ENCODE results near the gene KCP.

The KCP gene

GRCh38 chr7:128846781-128847444, 63.6 kb downstream of the KCP start:
- no peak overlapping the region for H3K9ac ChIP-seq (ENCODE audit: low read length)
- no peaks in the 10 kb centered on the region for H3K79me2 ChIP-seq (ENCODE audit: low read length)
- no peak overlapping the region for H2AFZ ChIP-seq (ENCODE audit: low read depth, low read length)
- H3K4me3 ChIP-seq (ENCODE audit: low read length), result no peak overlapping the region
- TF ChIP-seq EZH2phosphoT487 (IDR thresholded peaks at IDR 0.05; ENCODE audit: low read depth), result no peak
- no peak for TF ChIP-seq CTCF (IDR thresholded peaks at IDR 0.05; ENCODE audit: low read depth, low read length)
- no peaks in the 10 kb centered on the region for H3K9me3 ChIP-seq (ENCODE audit: insufficient read depth, low read length)
- no peaks in the 10 kb centered on the region for H4K20me1 ChIP-seq (ENCODE audit: insufficient read depth, low read length)
- no peak overlapping the region for H3K27ac ChIP-seq (ENCODE audit: low read length)
- H3K4me2 ChIP-seq (ENCODE audit: low read length), result no peak overlapping the region
- peaks cover under 1% of the 10 kb centered on the region; the same call in 1 of the 2 replicates for H3K4me1 ChIP-seq (ENCODE audit: low read length)
- no peaks in the 10 kb centered on the region for H3K36me3 ChIP-seq (replicated peaks; ENCODE audit: low read depth, low read length)
- H3K27me3 ChIP-seq (ENCODE audit: low read depth, low read length), result no peaks in the 10 kb centered on the region

- H3K9me3 ChIP-seq (ENCODE audit: insufficient read depth, low read length), result no peaks in the 10 kb centered on the region
- no peaks in the 10 kb centered on the region for H4K20me1 ChIP-seq (ENCODE audit: insufficient read depth, low read length)
- H3K9ac ChIP-seq (ENCODE audit: low read length), result no peak overlapping the region
- H3K27me3 ChIP-seq (ENCODE audit: low read depth, low read length), result no peaks in the 10 kb centered on the region
- no peaks in the 10 kb centered on the region for H3K36me3 ChIP-seq (replicated peaks; ENCODE audit: low read depth, low read length)
- H2AFZ ChIP-seq (ENCODE audit: low read depth, low read length), result no peak overlapping the region
- H3K27ac ChIP-seq (ENCODE audit: low read length), result no peak overlapping the region
- no peaks in the 10 kb centered on the region for H3K79me2 ChIP-seq (ENCODE audit: low read length)
- H3K4me2 ChIP-seq (ENCODE audit: low read length), result no peak overlapping the region
- peaks cover 3% of the 10 kb centered on the region; the same call in 1 of the 2 replicates for H3K4me1 ChIP-seq (ENCODE audit: low read length)
- H3K4me3 ChIP-seq (ENCODE audit: low read length), result no peak overlapping the region
- TF ChIP-seq EZH2phosphoT487 (IDR thresholded peaks at IDR 0.05; ENCODE audit: low read depth) (no peak), CTCF (IDR thresholded peaks at IDR 0.05; ENCODE audit: low read depth, low read length) (no peak)
Observed at GRCh38 chr7:128845987-128846386, 64.5 kb downstream of the KCP start.

- H3K9me3 ChIP-seq (ENCODE audit: insufficient read depth, low read length), result no peaks in the 10 kb centered on the region
- no peak overlapping the region for H3K4me2 ChIP-seq (ENCODE audit: low read length)
- no peaks in the 10 kb centered on the region for H3K27me3 ChIP-seq (ENCODE audit: low read depth, low read length)
- no peak overlapping the region for H2AFZ ChIP-seq (ENCODE audit: low read depth, low read length)
- no peaks in the 10 kb centered on the region for H3K36me3 ChIP-seq (replicated peaks; ENCODE audit: low read depth, low read length)
- peaks cover 3% of the 10 kb centered on the region; the same call in 1 of the 2 replicates for H3K4me1 ChIP-seq (ENCODE audit: low read length)
- H4K20me1 ChIP-seq (ENCODE audit: insufficient read depth, low read length), result no peaks in the 10 kb centered on the region
- no peak overlapping the region for H3K27ac ChIP-seq (ENCODE audit: low read length)
- H3K79me2 ChIP-seq (ENCODE audit: low read length), result no peaks in the 10 kb centered on the region
- no peak for TF ChIP-seq EZH2phosphoT487 (IDR thresholded peaks at IDR 0.05; ENCODE audit: low read depth)
- TF ChIP-seq CTCF (IDR thresholded peaks at IDR 0.05; ENCODE audit: low read depth, low read length), result no peak
- no peak overlapping the region for H3K4me3 ChIP-seq (ENCODE audit: low read length)
- H3K9ac ChIP-seq (ENCODE audit: low read length), result no peak overlapping the region
Observed at GRCh38 chr7:128845475-128845874, 65.0 kb downstream of the KCP start.

GRCh38 chr7:128844777-128845311, 65.7 kb downstream of the KCP start:
- no peak overlapping the region for H3K4me3 ChIP-seq (ENCODE audit: low read length)
- H3K9ac ChIP-seq (ENCODE audit: low read length), result no peak overlapping the region
- no peak overlapping the region for H3K27ac ChIP-seq (ENCODE audit: low read length)
- peaks cover 3% of the 10 kb centered on the region; the same call in 1 of the 2 replicates for H3K4me1 ChIP-seq (ENCODE audit: low read length)
- no peaks in the 10 kb centered on the region for H3K27me3 ChIP-seq (ENCODE audit: low read depth, low read length)
- no peak for TF ChIP-seq CTCF (IDR thresholded peaks at IDR 0.05; ENCODE audit: low read depth, low read length)
- no peak for TF ChIP-seq EZH2phosphoT487 (IDR thresholded peaks at IDR 0.05; ENCODE audit: low read depth)
- no peaks in the 10 kb centered on the region for H3K9me3 ChIP-seq (ENCODE audit: insufficient read depth, low read length)
- no peaks in the 10 kb centered on the region for H4K20me1 ChIP-seq (ENCODE audit: insufficient read depth, low read length)
- no peaks in the 10 kb centered on the region for H3K36me3 ChIP-seq (replicated peaks; ENCODE audit: low read depth, low read length)
- no peak overlapping the region for H2AFZ ChIP-seq (ENCODE audit: low read depth, low read length)
- no peaks in the 10 kb centered on the region for H3K79me2 ChIP-seq (ENCODE audit: low read length)
- H3K4me2 ChIP-seq (ENCODE audit: low read length), result no peak overlapping the region

All from OCI-LY3 (cell line).